Mesothelial cell of epicardium (in vitro differentiated cells): Measurements from ENCODE around the gene WDR33. TPM values are rescaled to one million over a fixed set of nuclear protein-coding genes. Genes with fewer than 3 reads are reported as not detected.

ENCODE experiments used
- DNase-seq, 2 experiments: peaks; one replicate each; pipeline ENCODE4 v3.0.0; 2021; ENCODE audit warnings: low spot score in 2 of 2; ENCODE audit not compliant: unreplicated experiment in 2 of 2
- H3K27ac Mint-ChIP-seq: 2 replicates; pipeline ENCODE4 v1.8.0; 2021; ENCODE audit warnings: mixed read lengths
- H3K27me3 Mint-ChIP-seq: 2 replicates; pipeline ENCODE4 v1.8.0; 2021; ENCODE audit warnings: low read depth, mixed read lengths
- H3K36me3 Mint-ChIP-seq: 2 replicates; pipeline ENCODE4 v1.8.0; 2021; ENCODE audit warnings: mixed read lengths
- H3K4me1 Mint-ChIP-seq: 2 replicates; pipeline ENCODE4 v1.8.0; 2021; ENCODE audit warnings: mixed read lengths
- H3K4me3 Mint-ChIP-seq: 2 replicates; pipeline ENCODE4 v1.8.0; 2021; ENCODE audit warnings: mild to moderate bottlenecking, moderate library complexity, mixed read lengths
- H3K9me3 Mint-ChIP-seq: 2 replicates; pipeline ENCODE4 v1.8.0; 2021; ENCODE audit warnings: mixed read lengths
- total RNA-seq: library from RNA; stranded (reverse); gene quantifications from 3 replicates; pipeline ENCODE4 v1.2.1, GENCODE V29; 2021
- TF ChIP-seq, protein P1 (sequence below): fragments of 200-600 bp; sonication (generic); IDR thresholded peaks from one replicate; pipeline ENCODE4 v1.5.0; 2021; ENCODE audit warnings: antibody characterized with exemption; ENCODE audit not compliant: unreplicated experiment

Gene WDR33
- total RNA-seq, 1 donor from 2014 or later, result 61.4 TPM

GRCh38 chr2:127681288-127681804 is 129.6 kb downstream of the WDR33 start:
- Mint-ChIP-seq H3K4me1 (peaks cover 12% of the 10 kb centered on the region), H3K4me3 (no peak overlapping the region), H3K27me3 (peaks cover 32% of the 10 kb centered on the region), H3K9me3 (no peaks in the 10 kb centered on the region), H3K27ac (no peak overlapping the region), H3K36me3 (no peaks in the 10 kb centered on the region)
- no peak for DNase-seq
- TF ChIP-seq, protein P1, sequence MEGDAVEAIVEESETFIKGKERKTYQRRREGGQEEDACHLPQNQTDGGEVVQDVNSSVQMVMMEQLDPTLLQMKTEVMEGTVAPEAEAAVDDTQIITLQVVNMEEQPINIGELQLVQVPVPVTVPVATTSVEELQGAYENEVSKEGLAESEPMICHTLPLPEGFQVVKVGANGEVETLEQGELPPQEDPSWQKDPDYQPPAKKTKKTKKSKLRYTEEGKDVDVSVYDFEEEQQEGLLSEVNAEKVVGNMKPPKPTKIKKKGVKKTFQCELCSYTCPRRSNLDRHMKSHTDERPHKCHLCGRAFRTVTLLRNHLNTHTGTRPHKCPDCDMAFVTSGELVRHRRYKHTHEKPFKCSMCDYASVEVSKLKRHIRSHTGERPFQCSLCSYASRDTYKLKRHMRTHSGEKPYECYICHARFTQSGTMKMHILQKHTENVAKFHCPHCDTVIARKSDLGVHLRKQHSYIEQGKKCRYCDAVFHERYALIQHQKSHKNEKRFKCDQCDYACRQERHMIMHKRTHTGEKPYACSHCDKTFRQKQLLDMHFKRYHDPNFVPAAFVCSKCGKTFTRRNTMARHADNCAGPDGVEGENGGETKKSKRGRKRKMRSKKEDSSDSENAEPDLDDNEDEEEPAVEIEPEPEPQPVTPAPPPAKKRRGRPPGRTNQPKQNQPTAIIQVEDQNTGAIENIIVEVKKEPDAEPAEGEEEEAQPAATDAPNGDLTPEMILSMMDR, result no peak

- no peak overlapping the region for H3K27ac Mint-ChIP-seq
- H3K27me3 Mint-ChIP-seq, result peaks cover 37% of the 10 kb centered on the region
- H3K4me3 Mint-ChIP-seq, result no peak overlapping the region
- H3K9me3 Mint-ChIP-seq, result no peaks in the 10 kb centered on the region
- DNase-seq, result no peak
- H3K36me3 Mint-ChIP-seq, result no peaks in the 10 kb centered on the region
- TF ChIP-seq, protein P1, result no peak
- peaks cover 14% of the 10 kb centered on the region for H3K4me1 Mint-ChIP-seq
These were observed 130.2 kb downstream of the WDR33 start for GRCh38 chr2:127680706-127681287.

- peaks cover 11% of the 10 kb centered on the region for H3K4me1 Mint-ChIP-seq
- no peaks in the 10 kb centered on the region for H3K9me3 Mint-ChIP-seq
These were observed 131.2 kb downstream of the WDR33 start for GRCh38 chr2:127679680-127680361.

GRCh38 chr2:127678991-127679390 is 132.0 kb downstream of the WDR33 start:
- DNase-seq, result no peak
- Mint-ChIP-seq H3K4me3 (no peak overlapping the region), H3K27ac (no peak overlapping the region), H3K27me3 (peaks cover 46% of the 10 kb centered on the region), H3K36me3 (no peaks in the 10 kb centered on the region), H3K9me3 (no peaks in the 10 kb centered on the region), H3K4me1 (peaks cover 15% of the 10 kb centered on the region)
- TF ChIP-seq, protein P1, result no peak

More at GRCh38 chr2:127679680-127680361, 131.2 kb downstream of the WDR33 start:
- Mint-ChIP-seq H3K27me3 (peaks cover 40% of the 10 kb centered on the region), H3K4me3 (no peak overlapping the region), H3K27ac (no peak overlapping the region), H3K36me3 (no peaks in the 10 kb centered on the region)
- TF ChIP-seq, protein P1, result no peak
- no peak for DNase-seq

GRCh38 chr2:127678531-127678930 is 132.4 kb downstream of the WDR33 start:
- TF ChIP-seq, protein P1, result no peak
- H3K4me1 Mint-ChIP-seq, result peaks cover 15% of the 10 kb centered on the region
- H3K36me3 Mint-ChIP-seq, result no peaks in the 10 kb centered on the region
- H3K9me3 Mint-ChIP-seq, result no peaks in the 10 kb centered on the region
- no peak overlapping the region for H3K27ac Mint-ChIP-seq
- no peak overlapping the region for H3K4me3 Mint-ChIP-seq
- no peak for DNase-seq
- peaks cover 49% of the 10 kb centered on the region for H3K27me3 Mint-ChIP-seq
